ENCODE results near the gene KLF14. TPM values are rescaled to one million over a fixed set of nuclear protein-coding genes. Genes with fewer than 3 reads are reported as not detected.
"Not testable (repeated sequence)": the region's sequence is repeated elsewhere in the genome, so short reads cannot be mapped to it uniquely, and the experiment has no call there.

The KLF14 gene
- total and polyA plus RNA-seq, 11 donors, result 0.09 to 0.15 (median 0.12) TPM; not detected in 5

GRCh38 chr7:130697820-130698219 is 36.2 kb downstream of the KLF14 start:
- Histone ChIP-seq H3K27me3 (no peaks in the 10 kb centered on the region), H3K9me3 (no peaks in the 10 kb centered on the region), H3K4me1 (no peaks in the 10 kb centered on the region), H3K4me3 (no peak overlapping the region), H3K27ac (no peak overlapping the region), H3K36me3 (no peaks in the 10 kb centered on the region)
- WGBS, 4 donors, result 74 to 87% (median 85%) methylated on average over 2 of the region's 2 CpGs
- no peak for DNase-seq
- TF ChIP-seq POLR2A (IDR thresholded peaks at IDR 0.05) (no peak), CTCF (IDR thresholded peaks at IDR 0.05) (no peak)
- ATAC-seq, result no peak
- intact Hi-C loops (cut with DNase I), result loop anchor here in 2 of 10 donors (10.0 kb wide), 2 partner anchors 213 to 453 kb away; no protein-coding TSS in a partner anchor

- TF ChIP-seq POLR2A (IDR thresholded peaks at IDR 0.05), result no peak
- TF ChIP-seq CTCF (IDR thresholded peaks at IDR 0.05), result peak; percentile 9 to 55 (median 39)
- no peak overlapping the region for H3K27ac ChIP-seq
- no peaks in the 10 kb centered on the region for H3K4me1 ChIP-seq
- H3K9me3 ChIP-seq, result peaks cover 0 to 6% (median 0%) of the 10 kb centered on the region in 12 donors
- no peaks in the 10 kb centered on the region for H3K36me3 ChIP-seq
- DNase-seq, result no peak
- H3K27me3 ChIP-seq, result no peaks in the 10 kb centered on the region
- no peak overlapping the region for H3K4me3 ChIP-seq
- 47 to 60% (median 54%) methylated on average over 2 of the region's 2 CpGs for WGBS, 4 donors
- intact Hi-C loops (cut with DNase I), result loop anchor here in 2 of 10 donors (10.0 kb wide), 2 partner anchors 211 to 451 kb away; no protein-coding TSS in a partner anchor
- ATAC-seq, result no peak
These were observed 38.2 kb downstream of the KLF14 start for GRCh38 chr7:130695840-130696239.

- H3K4me1 ChIP-seq, ATAC-seq, H3K36me3 ChIP-seq, H3K4me3 ChIP-seq, DNase-seq, H3K27me3 ChIP-seq, H3K27ac ChIP-seq: not testable (repeated sequence)
- WGBS, 4 donors, result 85 to 98% (median 92%) methylated on average over 1 of the region's 1 CpG
- intact Hi-C loops (cut with DNase I), result loop anchor here in 2 of 10 donors (10.0 kb wide), 2 partner anchors 208 to 448 kb away; no protein-coding TSS in a partner anchor
- H3K9me3 ChIP-seq, result peaks cover 0 to 15% (median 0%) of the 10 kb centered on the region in 12 donors
These were observed 41.6 kb downstream of the KLF14 start for GRCh38 chr7:130692396-130692795.

GRCh38 chr7:130689683-130690082 is 44.3 kb downstream of the KLF14 start:
- no peak overlapping the region for H3K27ac ChIP-seq
- intact Hi-C loops (cut with DNase I), result loop anchor here in 3 of 10 donors (10.0 kb wide), 3 partner anchors 195 to 445 kb away; partner anchors contain the start of gene MEST (in 1 of the 3)
- H3K9me3 ChIP-seq, result peaks cover 0 to 15% (median 0%) of the 10 kb centered on the region in 12 donors
- no peak for DNase-seq
- WGBS, 4 donors, result 80 to 100% (median 89%) methylated on average over 1 of the region's 1 CpG
- no peaks in the 10 kb centered on the region for H3K4me1 ChIP-seq
- no peaks in the 10 kb centered on the region for H3K36me3 ChIP-seq
- no peak for ATAC-seq
- no peaks in the 10 kb centered on the region for H3K27me3 ChIP-seq
- no peak overlapping the region for H3K4me3 ChIP-seq
- no peak for TF ChIP-seq POLR2A (IDR thresholded peaks at IDR 0.05)
- TF ChIP-seq CTCF (IDR thresholded peaks at IDR 0.05), result no peak

GRCh38 chr7:130683026-130683425 is 51.0 kb downstream of the KLF14 start:
- TF ChIP-seq POLR2A (IDR thresholded peaks at IDR 0.05) (no peak), CTCF (IDR thresholded peaks at IDR 0.05) (no peak)
- Histone ChIP-seq H3K27me3 (no peaks in the 10 kb centered on the region), H3K4me1 (no peaks in the 10 kb centered on the region), H3K4me3 (no peak overlapping the region), H3K27ac (no peak overlapping the region), H3K36me3 (no peaks in the 10 kb centered on the region), H3K9me3 (no peaks in the 10 kb centered on the region)
- DNase-seq, result no peak
- intact Hi-C loops (cut with DNase I), result loop anchor here in 1 of 10 donors (10.0 kb wide), 1 partner anchor 188 kb away; the partner anchor contains the start of gene MEST
- no peak for ATAC-seq
- 95 to 98% (median 96%) methylated on average over 2 of the region's 2 CpGs for WGBS, 4 donors

Measured in heart left ventricle (tissue), 16 donors.